Muscle of leg (tissue), 11 donors: ENCODE data around the gene LPIN2. TPM values are rescaled to one million over a fixed set of nuclear protein-coding genes. Genes with fewer than 3 reads are reported as not detected.
A peak's percentile ranks its signal among the peaks of the same experiment; 100 is the strongest.

Source experiments
- DNase-seq: peaks from one replicate; pipeline ENCODE4 v3.0.0; 2013
- H3K27ac ChIP-seq: one replicate; pipeline ENCODE4 v1.5.1; 2013; ENCODE audit warnings: mild to moderate bottlenecking, low read length, control low read depth
- H3K27me3 ChIP-seq: one replicate; pipeline ENCODE4 v1.6.1; 2013; ENCODE audit warnings: low read length; ENCODE audit not compliant: control insufficient read depth, insufficient read depth
- H3K36me3 ChIP-seq: one replicate; pipeline ENCODE4 v1.6.1; 2013; ENCODE audit warnings: low read length; ENCODE audit not compliant: control insufficient read depth, insufficient read depth
- H3K4me1 ChIP-seq: one replicate; pipeline ENCODE4 v1.6.1; 2013; ENCODE audit warnings: low read length; ENCODE audit not compliant: control insufficient read depth, insufficient read depth
- H3K4me3 ChIP-seq: one replicate; pipeline ENCODE4 v1.5.1; 2013; ENCODE audit warnings: low read length, control low read depth
- H3K9me3 ChIP-seq: replicated peaks from 2 replicates; pipeline ENCODE4 v1.6.1; 2013; ENCODE audit warnings: low read depth, low read length; ENCODE audit not compliant: control insufficient read depth
- WGBS: methylation state at CpG from one replicate; pipeline ENCODE4 v1.1.5; 2013; ENCODE audit warnings: missing lambda C conversion rate; ENCODE audit not compliant: insufficient coverage; 5-methylcytosine and 5-hydroxymethylcytosine counted together
- polyA plus RNA-seq, 8 donors: library from polyadenylated mRNA; unstranded; fragments of 120-200 nt; gene quantifications; one replicate each; pipeline versions ENCODE4 v1.2.1 to v1.2.3, GENCODE V29; 2013; ENCODE audit warnings: inconsistent platforms in 1 of 8, low replicate concordance in 1 of 8; ENCODE audit not compliant: insufficient read length in 8 of 8, insufficient read depth in 1 of 8
- total RNA-seq: library from RNA; stranded (reverse); fragments of 120-200 nt; gene quantifications from one replicate; pipeline ENCODE4 v1.2.4, GENCODE V29; 2013

LPIN2 gene
- total and polyA plus RNA-seq, 9 donors = 10.6 to 17.8 (median 13.1) TPM

DNA sequence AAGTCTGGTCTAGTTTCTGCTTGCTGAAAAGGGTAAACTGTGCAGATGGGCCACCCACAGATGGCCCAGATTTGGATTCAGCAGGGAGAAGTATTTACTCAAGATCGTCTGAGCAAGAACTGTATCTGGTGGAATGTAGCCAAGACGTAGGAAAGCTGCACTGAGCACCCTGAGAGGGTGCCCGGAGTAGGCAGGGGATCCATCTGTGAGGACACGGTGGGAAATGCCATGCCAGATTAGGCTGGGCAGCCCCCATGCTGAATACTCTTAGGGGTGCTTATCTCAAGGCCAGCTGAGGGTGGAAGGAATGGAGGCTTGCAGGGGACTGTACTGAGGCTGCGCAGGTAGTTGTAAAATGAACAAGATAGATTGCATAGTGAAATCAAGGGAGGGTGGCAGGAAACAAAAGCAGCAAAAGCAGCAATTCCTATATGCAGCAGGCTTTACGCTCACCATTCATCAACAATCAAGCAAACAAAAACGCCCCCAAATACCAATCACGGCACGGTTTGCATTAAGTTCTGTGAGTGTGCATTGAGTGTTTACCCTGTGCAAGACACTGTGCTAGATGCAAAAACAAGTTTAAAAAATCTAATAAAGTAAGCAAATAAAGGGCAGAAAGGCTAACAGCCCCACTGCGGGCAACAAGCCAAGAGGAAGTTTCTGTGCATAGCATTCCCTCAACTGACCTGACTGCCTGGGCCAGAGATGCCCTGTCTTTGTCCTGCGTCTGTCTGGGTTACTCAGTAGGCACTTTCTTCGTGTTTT lies 32.2 kb upstream of the LPIN2 start:
- no peaks in the 10 kb centered on the region for H3K4me1 ChIP-seq
- WGBS = 61% methylated on average over 6 of the region's 12 CpGs
- DNase-seq = peak; percentile 55
- no peak overlapping the region for H3K4me3 ChIP-seq
- no peaks in the 10 kb centered on the region for H3K27me3 ChIP-seq
- no peaks in the 10 kb centered on the region for H3K36me3 ChIP-seq
- H3K27ac ChIP-seq = no peak overlapping the region
- H3K9me3 ChIP-seq = no peaks in the 10 kb centered on the region

DNA sequence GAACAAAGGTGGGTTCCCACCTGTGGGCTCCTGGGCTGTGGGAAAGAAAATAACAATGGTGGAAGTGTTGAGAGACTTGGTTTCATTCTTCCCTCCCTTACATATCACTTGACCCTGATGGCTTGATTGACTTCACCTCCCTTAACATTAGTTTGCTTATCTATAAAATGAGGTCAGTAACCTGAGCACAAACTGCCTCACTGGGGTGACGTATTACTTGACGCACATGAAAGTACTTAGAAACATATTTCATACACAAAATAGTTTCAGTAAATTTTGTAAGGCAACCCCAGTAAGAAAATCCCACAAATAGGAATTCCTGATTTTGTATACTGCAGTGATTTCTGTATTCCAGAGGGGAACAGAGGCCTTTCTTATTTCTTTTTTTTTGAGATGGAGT lies 29.4 kb upstream of the LPIN2 start:
- Histone ChIP-seq H3K27me3 (no peaks in the 10 kb centered on the region), H3K4me1 (no peaks in the 10 kb centered on the region), H3K9me3 (no peaks in the 10 kb centered on the region), H3K27ac (no peak overlapping the region), H3K36me3 (no peaks in the 10 kb centered on the region), H3K4me3 (no peak overlapping the region)
- no CpG with 5 or more reads among the region's 2 CpGs for WGBS
- DNase-seq = no peak

DNA sequence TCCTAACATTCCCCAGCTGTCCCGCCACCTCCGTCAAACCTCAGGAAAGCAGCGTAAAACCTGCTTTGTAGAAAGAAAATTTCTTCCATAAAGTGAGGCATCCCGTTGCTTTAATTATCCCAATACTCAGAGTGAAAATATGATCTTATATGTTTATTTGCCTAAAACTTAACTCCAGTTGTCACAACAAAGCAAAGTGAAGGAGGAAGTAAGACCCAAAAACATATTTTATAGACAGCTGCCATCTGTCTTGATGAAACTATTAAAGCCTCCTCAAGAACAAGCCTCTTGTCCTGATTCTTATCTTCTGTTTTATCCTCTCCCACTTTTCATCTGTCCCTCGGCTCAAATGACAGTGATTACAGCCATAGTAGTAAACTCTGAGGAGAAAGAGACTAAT lies 28.9 kb upstream of the LPIN2 start:
- Histone ChIP-seq H3K27me3 (no peaks in the 10 kb centered on the region), H3K4me1 (no peaks in the 10 kb centered on the region), H3K27ac (no peak overlapping the region), H3K36me3 (no peaks in the 10 kb centered on the region), H3K9me3 (no peaks in the 10 kb centered on the region), H3K4me3 (no peak overlapping the region)
- WGBS = no CpG with 5 or more reads among the region's 5 CpGs
- no peak for DNase-seq

DNA sequence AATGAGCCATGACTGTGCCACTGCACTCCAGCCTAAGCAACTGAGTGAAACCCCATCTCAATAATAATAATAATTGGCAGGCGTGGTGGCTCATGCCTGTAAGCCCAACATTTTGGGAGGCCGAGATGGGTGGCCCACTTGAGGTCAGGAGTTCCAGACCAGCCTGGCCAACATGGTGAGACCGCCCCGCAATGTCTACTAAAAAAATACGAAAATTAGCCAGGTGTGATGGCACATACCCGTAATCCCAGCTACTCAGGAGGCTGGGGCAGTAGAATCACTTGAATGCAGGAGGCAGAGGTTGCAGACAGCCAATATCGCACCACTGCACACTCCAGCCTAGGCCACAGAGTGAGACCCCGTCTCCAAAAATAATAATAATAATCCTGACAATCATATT lies 27.9 kb upstream of the LPIN2 start:
- no peaks in the 10 kb centered on the region for H3K9me3 ChIP-seq
- WGBS = 94% methylated on average over 5 of the region's 8 CpGs
- H3K4me3 ChIP-seq = no peak overlapping the region
- H3K27ac ChIP-seq = no peak overlapping the region
- H3K36me3 ChIP-seq = no peaks in the 10 kb centered on the region
- H3K27me3 ChIP-seq = no peaks in the 10 kb centered on the region
- no peak for DNase-seq
- no peaks in the 10 kb centered on the region for H3K4me1 ChIP-seq

DNA sequence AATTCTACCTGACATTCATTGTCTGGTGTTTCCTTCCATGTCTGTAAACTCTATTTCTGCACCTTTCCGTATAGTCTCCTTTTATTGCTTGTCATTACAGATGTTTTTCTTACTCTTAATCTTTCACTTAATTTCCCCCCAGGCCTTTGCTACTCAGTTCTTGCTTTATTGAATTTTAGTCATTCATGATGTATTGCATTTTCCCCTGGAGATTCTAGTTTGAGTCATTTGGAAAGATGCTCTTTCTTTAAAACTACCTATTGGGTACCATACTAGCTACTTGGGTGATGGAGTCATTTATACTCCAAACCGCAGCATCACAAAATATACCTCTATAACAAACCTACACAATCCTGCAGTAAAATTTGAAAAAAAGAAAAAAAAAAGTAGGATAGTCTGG lies 27.2 kb upstream of the LPIN2 start:
- no peaks in the 10 kb centered on the region for H3K36me3 ChIP-seq
- no peak overlapping the region for H3K4me3 ChIP-seq
- no peaks in the 10 kb centered on the region for H3K4me1 ChIP-seq
- H3K27me3 ChIP-seq = no peaks in the 10 kb centered on the region
- no CpG with 5 or more reads among the region's 2 CpGs for WGBS
- DNase-seq = no peak
- H3K9me3 ChIP-seq = no peaks in the 10 kb centered on the region
- H3K27ac ChIP-seq = no peak overlapping the region

DNA sequence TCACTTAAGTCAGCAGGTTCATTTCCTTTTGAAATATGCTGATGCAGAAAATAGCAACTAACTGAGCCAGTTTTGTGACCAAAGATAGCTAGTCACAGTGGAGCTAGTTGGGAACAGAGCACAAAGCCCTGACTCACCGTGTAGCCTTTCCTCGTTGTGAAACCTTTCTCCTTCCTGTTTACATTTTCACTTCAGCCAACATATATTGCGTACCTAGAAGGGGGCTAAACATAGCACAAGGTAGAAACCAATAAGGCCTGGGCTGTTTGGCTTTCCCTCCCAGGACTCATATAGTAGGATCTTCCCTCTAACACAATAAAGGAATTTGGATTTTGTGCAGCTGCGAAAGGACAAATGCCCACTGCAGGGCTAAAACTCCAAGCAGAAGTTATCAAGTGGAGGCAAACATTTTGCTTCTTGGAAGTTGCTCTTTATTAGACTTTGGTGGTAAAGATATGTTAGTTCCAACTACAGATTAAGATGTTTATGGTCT lies 24.5 kb upstream of the LPIN2 start:
- H3K4me3 ChIP-seq = no peak overlapping the region
- 41% methylated on average over 3 of the region's 4 CpGs for WGBS
- no peaks in the 10 kb centered on the region for H3K36me3 ChIP-seq
- H3K27ac ChIP-seq = no peak overlapping the region
- no peaks in the 10 kb centered on the region for H3K9me3 ChIP-seq
- peak; percentile 43 for DNase-seq
- H3K27me3 ChIP-seq = no peaks in the 10 kb centered on the region
- H3K4me1 ChIP-seq = no peaks in the 10 kb centered on the region

DNA sequence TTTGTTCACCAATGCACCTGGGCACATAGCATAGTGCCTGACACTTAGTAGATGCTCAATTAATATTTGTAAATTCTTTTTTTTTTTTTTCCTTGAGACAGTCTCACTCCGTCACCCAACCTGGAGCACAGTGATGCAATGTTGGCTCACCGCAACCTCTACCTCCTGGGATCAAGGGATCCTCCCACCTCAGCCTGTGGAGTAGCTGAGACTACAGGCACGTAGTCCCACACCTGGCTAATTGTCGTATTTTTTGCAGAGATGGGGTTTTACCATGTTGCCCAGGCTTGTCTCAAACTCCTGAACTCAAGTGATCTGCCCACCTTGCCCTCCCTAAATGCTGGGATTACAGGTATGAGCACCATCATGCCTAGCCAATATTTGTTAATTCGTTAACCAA lies 23.2 kb upstream of the LPIN2 start:
- Histone ChIP-seq H3K9me3 (no peaks in the 10 kb centered on the region), H3K36me3 (no peaks in the 10 kb centered on the region), H3K27ac (no peak overlapping the region), H3K27me3 (no peaks in the 10 kb centered on the region), H3K4me3 (no peak overlapping the region), H3K4me1 (no peaks in the 10 kb centered on the region)
- WGBS = 86% methylated on average over 4 of the region's 5 CpGs
- DNase-seq = no peak

DNA sequence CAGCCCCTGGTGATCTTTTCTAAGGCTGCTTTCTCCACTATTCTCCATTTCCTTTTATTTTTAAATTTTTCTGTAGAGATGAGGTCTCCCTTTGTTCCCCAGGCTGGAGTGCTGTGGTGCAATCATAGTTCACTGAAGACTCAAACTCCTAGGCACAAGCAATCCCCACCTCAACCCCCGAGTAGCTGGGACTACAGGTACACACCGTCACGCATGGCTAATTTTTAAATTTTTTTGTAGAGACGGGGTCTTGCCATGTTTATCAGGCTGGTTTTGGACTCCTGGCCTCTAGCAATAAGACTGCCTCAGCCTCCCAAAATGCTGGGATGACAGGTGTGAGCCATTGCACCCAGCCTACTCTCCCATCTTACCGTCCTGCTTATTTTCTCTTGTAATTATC lies 22.7 kb upstream of the LPIN2 start:
- WGBS = 86% methylated on average over 3 of the region's 5 CpGs
- Histone ChIP-seq H3K27me3 (no peaks in the 10 kb centered on the region), H3K9me3 (no peaks in the 10 kb centered on the region), H3K36me3 (no peaks in the 10 kb centered on the region), H3K4me3 (no peak overlapping the region), H3K27ac (no peak overlapping the region), H3K4me1 (no peaks in the 10 kb centered on the region)
- no peak for DNase-seq

DNA sequence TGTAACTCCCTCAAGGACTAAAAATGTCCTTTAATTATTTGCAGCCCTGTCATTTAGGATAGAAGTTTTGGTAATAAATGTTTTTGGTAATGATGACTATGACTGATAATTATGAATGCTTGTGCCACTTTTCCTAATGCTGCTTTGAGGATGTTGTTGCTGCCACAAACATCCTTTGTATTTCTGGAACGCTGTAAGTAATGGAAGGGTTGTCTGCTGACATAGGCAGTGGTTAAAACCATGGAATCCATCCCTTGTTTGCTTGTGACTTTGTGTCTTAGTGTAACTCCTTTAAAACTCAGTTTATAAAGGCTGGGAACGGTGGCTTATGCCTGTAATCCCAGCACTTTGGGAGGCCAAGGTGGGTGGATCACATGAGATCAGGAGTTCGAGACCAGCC lies 19.8 kb upstream of the LPIN2 start:
- WGBS = no CpG with 5 or more reads among the region's 3 CpGs
- no peak for DNase-seq
- no peaks in the 10 kb centered on the region for H3K36me3 ChIP-seq
- H3K27ac ChIP-seq = no peak overlapping the region
- no peak overlapping the region for H3K4me3 ChIP-seq
- no peaks in the 10 kb centered on the region for H3K27me3 ChIP-seq
- peaks cover 6% of the 10 kb centered on the region for H3K4me1 ChIP-seq
- H3K9me3 ChIP-seq = no peaks in the 10 kb centered on the region

DNA sequence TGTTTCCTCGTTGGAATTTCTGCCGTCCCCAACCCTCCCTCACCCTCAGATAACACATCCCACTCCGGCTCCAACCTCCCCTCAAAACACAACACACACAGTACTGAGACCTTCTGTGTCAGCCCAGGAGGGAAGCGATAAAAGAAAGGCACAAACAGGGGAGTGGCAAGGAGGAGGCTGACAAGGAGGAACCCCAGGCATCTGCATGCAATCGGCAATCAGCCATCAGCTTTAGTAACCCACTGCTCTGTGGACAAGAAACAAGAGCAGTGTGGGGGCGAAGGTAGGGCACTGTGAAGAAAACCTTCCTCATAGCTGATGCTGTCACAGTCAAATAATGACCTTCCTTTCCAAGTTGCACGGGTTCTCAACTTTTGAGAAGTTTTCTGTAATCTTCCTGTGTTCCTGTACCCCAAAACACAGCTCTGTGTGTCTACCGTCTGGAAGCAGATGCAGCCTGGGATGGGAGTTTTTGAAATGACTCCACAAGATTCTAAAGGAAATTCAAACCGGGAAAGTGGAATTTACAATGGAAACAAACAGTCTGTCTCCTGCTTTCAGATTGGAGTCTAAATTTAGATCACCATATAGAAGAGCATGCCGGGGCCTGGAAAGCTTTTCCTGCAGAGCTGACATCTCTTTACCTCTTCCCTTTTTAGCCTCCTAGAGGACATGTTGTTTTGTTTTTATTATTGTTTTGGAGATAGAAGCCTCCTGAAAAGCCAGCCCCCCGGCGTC lies 16.4 kb upstream of the LPIN2 start:
- Histone ChIP-seq H3K4me3 (no peak overlapping the region), H3K36me3 (no peaks in the 10 kb centered on the region), H3K27ac (peak overlapping the region; percentile 45), H3K4me1 (peaks cover 6% of the 10 kb centered on the region), H3K9me3 (no peaks in the 10 kb centered on the region), H3K27me3 (no peaks in the 10 kb centered on the region)
- 0% methylated on average over 2 of the region's 12 CpGs for whole genome bisulfite sequencing
- DNase-seq = peak; percentile 90
